ENCODE measurements around the gene CRYGS. TPM values are rescaled to one million over a fixed set of nuclear protein-coding genes. Genes with fewer than 3 reads are reported as not detected.
"Not testable (repeated sequence)": the region's sequence is repeated elsewhere in the genome, so short reads cannot be mapped to it uniquely, and the experiment has no call there.

The CRYGS gene
- total RNA-seq, 4 donors from 2014 or later: 0.39 to 3.1 (median 3.1) TPM; not detected in 1

DNA sequence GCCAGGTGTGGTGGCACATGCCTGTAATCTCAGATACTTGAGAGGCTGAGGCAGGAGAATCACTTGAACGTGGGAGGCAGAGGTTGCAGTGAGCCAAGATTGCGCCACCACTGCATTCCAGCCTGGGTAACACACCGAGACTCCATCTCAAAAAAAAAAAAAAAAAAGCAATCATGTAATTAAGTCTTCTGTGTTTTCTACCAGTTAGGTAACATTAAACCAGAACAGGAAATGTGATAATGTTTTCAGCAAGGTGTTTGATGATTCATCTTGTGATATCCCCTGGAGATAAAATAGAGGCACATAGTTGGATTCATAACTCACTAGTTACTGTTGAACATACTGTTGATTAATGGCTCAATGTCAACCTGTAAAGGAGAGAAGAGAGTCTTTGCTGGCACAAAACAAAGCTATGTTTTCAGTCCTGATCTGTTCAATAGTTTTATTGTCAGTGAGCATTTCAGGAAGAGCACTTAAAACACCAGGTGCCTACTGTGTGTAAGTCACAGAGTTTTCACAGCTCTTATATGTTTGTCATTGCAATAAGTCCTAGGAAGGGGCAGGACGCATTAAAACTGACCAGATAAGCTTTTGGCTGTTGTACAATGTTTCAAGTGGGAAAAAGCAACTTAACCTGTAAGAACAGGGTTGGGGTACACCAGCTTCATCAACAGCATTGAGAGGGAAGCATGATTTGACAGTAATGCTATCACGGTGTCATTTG lies 45.8 kb upstream of the CRYGS start:
- Histone ChIP-seq H3K9me3 (no peaks in the 10 kb centered on the region), H3K27ac (no peak overlapping the region), H3K36me3 (peaks cover 0 to 18% of the 10 kb centered on the region in 2 donors), H3K27me3 (peaks cover 8% of the 10 kb centered on the region), H3K4me1 (no peaks in the 10 kb centered on the region), H3K4me3 (no peak overlapping the region)
- no peak for ATAC-seq
- TF ChIP-seq POLR2A (IDR thresholded peaks at IDR 0.05): no peak
- TF ChIP-seq, protein P1, sequence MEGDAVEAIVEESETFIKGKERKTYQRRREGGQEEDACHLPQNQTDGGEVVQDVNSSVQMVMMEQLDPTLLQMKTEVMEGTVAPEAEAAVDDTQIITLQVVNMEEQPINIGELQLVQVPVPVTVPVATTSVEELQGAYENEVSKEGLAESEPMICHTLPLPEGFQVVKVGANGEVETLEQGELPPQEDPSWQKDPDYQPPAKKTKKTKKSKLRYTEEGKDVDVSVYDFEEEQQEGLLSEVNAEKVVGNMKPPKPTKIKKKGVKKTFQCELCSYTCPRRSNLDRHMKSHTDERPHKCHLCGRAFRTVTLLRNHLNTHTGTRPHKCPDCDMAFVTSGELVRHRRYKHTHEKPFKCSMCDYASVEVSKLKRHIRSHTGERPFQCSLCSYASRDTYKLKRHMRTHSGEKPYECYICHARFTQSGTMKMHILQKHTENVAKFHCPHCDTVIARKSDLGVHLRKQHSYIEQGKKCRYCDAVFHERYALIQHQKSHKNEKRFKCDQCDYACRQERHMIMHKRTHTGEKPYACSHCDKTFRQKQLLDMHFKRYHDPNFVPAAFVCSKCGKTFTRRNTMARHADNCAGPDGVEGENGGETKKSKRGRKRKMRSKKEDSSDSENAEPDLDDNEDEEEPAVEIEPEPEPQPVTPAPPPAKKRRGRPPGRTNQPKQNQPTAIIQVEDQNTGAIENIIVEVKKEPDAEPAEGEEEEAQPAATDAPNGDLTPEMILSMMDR (IDR thresholded peaks at IDR 0.05): no peak
- no peak for TF ChIP-seq POLR2AphosphoS5 (IDR thresholded peaks at IDR 0.05)
- no peak for TF ChIP-seq EP300 (IDR thresholded peaks at IDR 0.05)
- 61 to 67% methylated on average over 5 of the region's 5 CpGs for WGBS, 2 donors (ENCODE audit: low coverage in 1 of 2)

DNA sequence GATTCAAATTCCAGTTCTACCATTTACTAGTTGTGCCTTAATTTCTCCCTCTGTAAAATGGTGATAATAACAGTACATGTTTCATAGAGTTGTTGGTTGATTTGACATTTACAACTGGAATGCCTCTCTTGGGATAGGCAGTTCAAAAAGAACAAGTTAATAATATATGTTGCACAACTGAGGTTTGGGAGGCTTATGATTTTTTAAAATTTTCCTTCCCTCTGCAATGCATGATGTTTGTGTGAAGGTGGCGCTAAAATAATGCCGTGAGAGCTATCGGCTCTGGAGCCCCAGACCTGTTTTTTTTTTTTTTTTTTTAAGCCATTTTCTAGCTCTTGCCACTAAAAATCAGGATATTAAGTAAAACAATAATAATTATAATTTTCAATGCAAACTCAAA lies 44.9 kb upstream of the CRYGS start:
- Histone ChIP-seq H3K27ac (no peak overlapping the region), H3K36me3 (peaks cover 0 to 27% of the 10 kb centered on the region in 2 donors), H3K27me3 (peaks cover 8% of the 10 kb centered on the region), H3K9me3 (no peaks in the 10 kb centered on the region), H3K4me1 (no peaks in the 10 kb centered on the region), H3K4me3 (no peak overlapping the region)
- 29 to 59% methylated on average over 3 of the region's 3 CpGs for WGBS, 2 donors (ENCODE audit: low coverage in 1 of 2)
- ATAC-seq: no peak
- TF ChIP-seq POLR2A (IDR thresholded peaks at IDR 0.05) (no peak), EP300 (IDR thresholded peaks at IDR 0.05) (no peak), POLR2AphosphoS5 (IDR thresholded peaks at IDR 0.05) (no peak)
- TF ChIP-seq, protein P1 (IDR thresholded peaks at IDR 0.05): no peak

DNA sequence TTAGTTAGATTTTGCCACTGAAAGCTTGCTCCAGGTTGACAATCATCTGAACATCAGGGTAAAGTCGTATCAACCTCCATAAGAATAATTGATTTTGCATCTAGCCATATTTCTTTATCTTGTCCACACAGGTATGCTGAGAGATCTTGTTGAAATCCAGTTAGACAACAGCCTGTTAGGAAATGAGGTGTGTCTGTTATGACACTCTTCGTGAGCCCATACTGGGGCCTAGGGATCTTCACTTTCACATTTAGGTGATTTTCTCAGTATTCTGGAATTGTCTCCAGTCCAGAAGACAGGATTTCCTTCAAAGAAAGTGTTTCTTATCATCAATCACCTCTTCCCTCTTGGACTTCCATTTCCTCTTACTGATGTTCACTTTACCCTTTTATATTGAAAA lies 44.5 kb upstream of the CRYGS start:
- Histone ChIP-seq H3K4me1 (no peaks in the 10 kb centered on the region), H3K9me3 (no peaks in the 10 kb centered on the region), H3K4me3 (no peak overlapping the region), H3K27ac (no peak overlapping the region), H3K27me3 (peaks cover 8% of the 10 kb centered on the region), H3K36me3 (peaks cover 2 to 32% of the 10 kb centered on the region in 2 donors)
- no peak for ATAC-seq
- 60 to 79% methylated on average over 1 to 2 of the region's 2 CpGs for WGBS, 2 donors (ENCODE audit: low coverage in 1 of 2)
- TF ChIP-seq POLR2AphosphoS5 (IDR thresholded peaks at IDR 0.05) (no peak), EP300 (IDR thresholded peaks at IDR 0.05) (no peak), POLR2A (IDR thresholded peaks at IDR 0.05) (no peak)
- TF ChIP-seq, protein P1 (IDR thresholded peaks at IDR 0.05): no peak

DNA sequence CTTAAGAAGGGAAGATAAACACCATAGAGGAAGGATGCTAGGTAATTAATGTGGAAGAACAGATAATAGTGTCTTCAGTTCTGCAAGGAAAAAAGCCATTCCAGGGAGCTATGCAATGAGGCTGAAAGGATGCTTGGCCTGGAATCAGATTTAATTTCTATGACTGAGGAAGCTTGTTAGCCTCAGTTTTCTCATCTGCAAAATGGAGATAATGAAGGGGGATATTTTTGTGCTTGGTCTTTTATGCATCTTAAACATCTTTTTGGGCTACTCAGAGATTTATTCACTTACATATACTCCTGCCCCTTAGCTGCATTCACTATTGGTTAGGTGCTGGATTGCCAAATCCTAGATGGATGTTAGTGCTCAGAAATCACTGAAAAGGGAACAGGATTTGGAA lies 43.0 kb upstream of the CRYGS start:
- Histone ChIP-seq H3K36me3 (peaks cover 2 to 46% of the 10 kb centered on the region in 2 donors), H3K4me1 (no peaks in the 10 kb centered on the region), H3K9me3 (no peaks in the 10 kb centered on the region), H3K4me3 (no peak overlapping the region), H3K27me3 (peaks cover 8% of the 10 kb centered on the region), H3K27ac (no peak overlapping the region)
- no peak for ATAC-seq
- TF ChIP-seq POLR2A (IDR thresholded peaks at IDR 0.05): no peak
- TF ChIP-seq POLR2AphosphoS5 (IDR thresholded peaks at IDR 0.05): no peak
- TF ChIP-seq, protein P1 (IDR thresholded peaks at IDR 0.05): no peak
- no peak for TF ChIP-seq EP300 (IDR thresholded peaks at IDR 0.05)

DNA sequence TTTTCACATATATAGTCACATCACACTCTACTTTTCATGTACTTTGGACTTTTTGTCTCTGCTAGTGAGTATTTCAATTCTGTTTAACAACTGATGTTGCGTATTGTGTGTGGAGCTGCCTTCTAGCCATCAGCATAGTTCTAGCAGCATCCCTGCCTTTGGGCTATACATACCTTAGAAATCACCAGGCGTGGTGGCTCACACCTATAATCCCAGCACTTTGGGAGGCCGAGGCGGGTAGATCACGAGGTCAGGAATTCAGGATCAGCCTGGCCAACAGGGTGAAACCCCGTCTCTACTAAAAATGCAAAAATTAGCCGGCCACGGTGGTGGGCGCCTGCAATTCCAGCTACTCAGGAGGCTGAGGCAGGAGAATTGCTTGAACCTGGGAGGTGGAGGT lies 42.1 kb upstream of the CRYGS start:
- not testable (repeated sequence) for H3K9me3 ChIP-seq, H3K27ac ChIP-seq, H3K4me3 ChIP-seq, H3K4me1 ChIP-seq, ATAC-seq, H3K27me3 ChIP-seq
- 89 to 100% methylated on average over 1 of the region's 9 CpGs for WGBS, 2 donors (ENCODE audit: low coverage in 1 of 2)
- H3K36me3 ChIP-seq: peaks cover 2 to 56% of the 10 kb centered on the region in 2 donors

Data from gastroesophageal sphincter (tissue), 4 donors.